IPS-20b (cell line): Measurements from ENCODE around the gene TNFAIP2.
"Not testable (repeated sequence)": the region's sequence is repeated elsewhere in the genome, so short reads cannot be mapped to it uniquely, and the experiment has no call there.

Experiments used
- H3K27ac ChIP-seq: one replicate; pipeline ENCODE4 v1.5.1; 2013; ENCODE audit warnings: low read length
- H3K27me3 ChIP-seq: 2 replicates; pipeline ENCODE4 v1.6.1; 2013; ENCODE audit warnings: mild to moderate bottlenecking, low read length, inconsistent platforms; ENCODE audit not compliant: insufficient read depth
- H3K36me3 ChIP-seq: 2 replicates; pipeline ENCODE4 v1.6.1; 2013; ENCODE audit warnings: low read depth, mild to moderate bottlenecking, inconsistent platforms, low read length, moderate library complexity; ENCODE audit not compliant: insufficient read depth
- H3K4me1 ChIP-seq: 2 replicates; pipeline ENCODE4 v1.6.1; 2013; ENCODE audit warnings: mild to moderate bottlenecking, control low read depth, inconsistent platforms, low read length, moderate library complexity; ENCODE audit not compliant: insufficient read depth
- H3K4me3 ChIP-seq: 2 replicates; pipeline ENCODE4 v1.5.1; 2013; ENCODE audit warnings: mild to moderate bottlenecking, low read length, inconsistent platforms
- H3K9ac ChIP-seq: 2 replicates; pipeline ENCODE4 v1.6.1; 2013; ENCODE audit warnings: low read depth, mild to moderate bottlenecking, inconsistent platforms, low read length, moderate library complexity
- H3K9me3 ChIP-seq: 2 replicates; pipeline ENCODE4 v1.6.1; 2013; ENCODE audit warnings: mild to moderate bottlenecking, low read depth, low read length, inconsistent platforms; ENCODE audit not compliant: insufficient read depth

TNFAIP2 gene

GRCh38 chr14:103112400-103113243, 10.6 kb upstream of the TNFAIP2 start:
- Histone ChIP-seq H3K27me3 (peaks cover 23% of the 10 kb centered on the region; the same call in 1 of the 2 replicates), H3K9me3 (no peaks in the 10 kb centered on the region), H3K27ac (no peak overlapping the region), H3K9ac (no peak overlapping the region), H3K4me1 (peaks cover 26% of the 10 kb centered on the region; the same call in 1 of the 2 replicates), H3K36me3 (no peaks in the 10 kb centered on the region), H3K4me3 (no peak overlapping the region)

DNA sequence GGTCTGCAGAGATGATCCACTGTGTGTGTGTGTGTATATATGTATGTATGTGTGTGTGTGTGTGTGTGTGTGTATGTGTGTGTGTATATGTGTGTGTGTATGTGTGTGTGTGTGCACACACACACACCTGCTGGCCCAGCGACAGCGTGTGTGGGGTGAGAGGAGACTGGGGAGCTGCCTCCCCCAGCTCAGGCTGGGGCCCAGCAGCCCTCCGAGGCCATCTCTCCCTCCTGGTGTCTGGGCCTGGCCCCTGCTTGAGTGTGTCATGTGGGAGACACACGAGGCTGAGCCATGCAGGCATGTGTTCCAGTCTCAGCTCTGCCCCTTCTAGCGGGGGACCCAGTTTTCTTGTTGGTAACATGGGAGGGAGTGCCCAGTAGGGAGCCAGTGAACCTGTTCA, 10.0 kb upstream of the TNFAIP2 start:
- Histone ChIP-seq H3K4me1 (peaks cover 22% of the 10 kb centered on the region; the same call in 1 of the 2 replicates), H3K9ac (no peak overlapping the region), H3K4me3 (no peak overlapping the region), H3K9me3 (no peaks in the 10 kb centered on the region), H3K27me3 (peaks cover 22% of the 10 kb centered on the region; the same call in 1 of the 2 replicates), H3K27ac (no peak overlapping the region), H3K36me3 (no peaks in the 10 kb centered on the region)

- peaks cover 17% of the 10 kb centered on the region; the same call in 1 of the 2 replicates for H3K4me1 ChIP-seq
- H3K4me3 ChIP-seq = no peak overlapping the region
- H3K9me3 ChIP-seq = no peaks in the 10 kb centered on the region
- peaks cover 18% of the 10 kb centered on the region; the same call in 1 of the 2 replicates for H3K27me3 ChIP-seq
- no peak overlapping the region for H3K9ac ChIP-seq
- H3K36me3 ChIP-seq = no peaks in the 10 kb centered on the region
- H3K27ac ChIP-seq = no peak overlapping the region
These were observed 9.5 kb upstream of the TNFAIP2 start for GRCh38 chr14:103113774-103114173.

GRCh38 chr14:103115086-103115679, 8.1 kb upstream of the TNFAIP2 start:
- Histone ChIP-seq H3K4me1 (peaks cover 15% of the 10 kb centered on the region; the same call in 1 of the 2 replicates), H3K27me3 (peaks cover 12% of the 10 kb centered on the region; the same call in 1 of the 2 replicates)
- H3K9me3 ChIP-seq, H3K36me3 ChIP-seq, H3K9ac ChIP-seq, H3K27ac ChIP-seq, H3K4me3 ChIP-seq: not testable (repeated sequence)

DNA sequence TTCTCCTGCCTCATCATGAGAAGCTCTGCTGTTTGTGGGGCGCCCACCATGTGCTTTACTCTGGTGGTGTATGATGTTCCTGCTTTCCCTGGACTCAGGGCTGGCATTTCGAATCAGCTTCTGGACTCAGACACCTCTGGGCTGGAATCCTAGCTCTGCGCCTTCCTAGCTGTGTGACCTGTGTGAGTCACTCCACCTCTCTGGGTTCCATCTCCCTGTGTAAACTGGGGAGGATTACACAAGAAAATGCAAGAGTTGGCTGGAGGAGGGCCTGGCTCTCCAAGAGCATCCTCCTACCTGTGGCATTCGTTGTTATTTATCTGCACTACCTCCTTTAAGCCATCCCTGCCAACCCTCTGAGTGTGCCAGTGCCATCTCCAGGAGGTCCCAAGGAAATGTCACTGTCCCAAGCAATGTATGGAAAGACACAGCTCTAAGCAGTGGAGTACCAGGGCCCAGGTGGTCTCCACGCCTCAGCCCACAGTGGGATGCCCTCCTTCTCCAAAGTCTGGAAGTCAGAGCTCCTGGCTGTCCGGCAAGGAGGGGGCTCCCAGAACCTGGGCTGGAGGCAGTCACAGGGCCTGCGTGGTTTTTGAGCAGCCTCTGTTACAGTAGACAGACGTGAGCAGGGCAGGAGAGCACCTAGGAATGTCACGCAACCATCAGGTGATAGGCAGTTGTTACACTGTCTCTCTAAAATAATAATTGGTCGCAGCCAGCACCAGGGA, 7.3 kb upstream of the TNFAIP2 start:
- no peaks in the 10 kb centered on the region for H3K9me3 ChIP-seq
- H3K27ac ChIP-seq = no peak overlapping the region
- H3K36me3 ChIP-seq = no peaks in the 10 kb centered on the region
- H3K9ac ChIP-seq = no peak overlapping the region
- peaks cover 8% of the 10 kb centered on the region for H3K27me3 ChIP-seq
- no peak overlapping the region for H3K4me3 ChIP-seq
- H3K4me1 ChIP-seq = peaks cover 7% of the 10 kb centered on the region; the same call in 1 of the 2 replicates

DNA sequence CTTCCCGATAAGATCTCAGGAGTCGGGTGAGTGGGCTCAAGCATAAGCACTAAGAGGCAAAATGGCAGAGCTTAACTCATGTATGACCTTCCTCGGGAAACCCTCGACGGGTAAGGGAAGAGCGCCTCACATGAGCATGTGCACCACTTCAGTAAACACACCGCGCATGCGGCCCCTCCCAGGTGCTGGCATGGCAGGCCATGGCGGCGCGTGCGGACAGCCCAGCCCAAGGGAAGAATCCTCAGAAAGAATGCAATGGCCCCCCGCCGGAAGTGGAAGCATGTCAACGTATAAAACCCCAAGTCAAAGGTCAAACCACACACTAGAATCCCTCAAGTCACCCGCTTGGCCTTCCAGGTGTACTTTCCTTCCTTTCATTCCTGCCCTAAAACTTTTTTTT, 6.6 kb upstream of the TNFAIP2 start:
- no peaks in the 10 kb centered on the region for H3K9me3 ChIP-seq
- H3K9ac ChIP-seq = no peak overlapping the region
- H3K4me1 ChIP-seq = 0 out of 2 replicates have a peak, but pooled peaks cover 7% of the 10 kb centered on the region
- H3K27ac ChIP-seq = no peak overlapping the region
- no peak overlapping the region for H3K4me3 ChIP-seq
- H3K36me3 ChIP-seq = no peaks in the 10 kb centered on the region
- H3K27me3 ChIP-seq = peaks cover 10% of the 10 kb centered on the region

GRCh38 chr14:103117499-103117898, 5.8 kb upstream of the TNFAIP2 start:
- H3K4me3 ChIP-seq, H3K36me3 ChIP-seq, H3K9ac ChIP-seq, H3K27ac ChIP-seq, H3K4me1 ChIP-seq, H3K9me3 ChIP-seq: not testable (repeated sequence)
- peaks cover 17% of the 10 kb centered on the region for H3K27me3 ChIP-seq

DNA sequence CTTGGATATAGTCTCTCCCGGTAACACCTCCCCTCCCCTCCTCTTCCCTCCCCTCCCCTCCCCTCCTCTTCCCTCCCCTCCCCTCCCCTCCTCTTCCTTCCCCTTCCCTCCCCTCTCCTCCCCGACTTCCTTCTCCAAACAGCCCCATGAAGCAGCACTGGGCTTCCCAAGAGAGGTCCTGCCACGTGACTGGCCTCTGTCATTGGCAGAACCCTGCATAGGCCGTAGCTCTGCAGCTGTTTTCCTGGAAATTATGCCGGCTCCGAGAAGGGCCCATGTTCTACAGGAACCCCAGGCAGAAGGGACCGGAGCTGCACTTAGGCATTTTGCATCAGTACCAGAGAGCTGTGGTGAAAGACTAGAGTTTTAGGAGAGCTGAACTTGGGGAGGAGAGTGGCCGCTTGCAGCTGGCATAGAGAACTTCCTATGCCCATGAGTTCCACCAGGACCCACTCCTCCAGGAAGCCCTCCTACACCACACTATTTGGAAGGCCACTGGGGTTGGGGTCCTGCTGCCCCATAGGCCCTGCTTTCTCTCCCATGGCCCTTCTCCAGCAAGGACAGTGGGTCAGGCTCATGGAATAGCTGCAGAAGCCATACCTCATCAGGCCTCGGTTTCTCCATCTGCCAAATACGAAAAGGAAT, 5.1 kb upstream of the TNFAIP2 start:
- Histone ChIP-seq H3K36me3 (no peaks in the 10 kb centered on the region), H3K27ac (no peak overlapping the region), H3K9me3 (no peaks in the 10 kb centered on the region), H3K4me3 (no peak overlapping the region), H3K9ac (no peak overlapping the region), H3K27me3 (peaks cover 23% of the 10 kb centered on the region), H3K4me1 (peaks cover 4% of the 10 kb centered on the region; the same call in 1 of the 2 replicates)

- no peak overlapping the region for H3K27ac ChIP-seq
- H3K4me3 ChIP-seq = no peak overlapping the region
- peaks cover 29% of the 10 kb centered on the region for H3K27me3 ChIP-seq
- no peaks in the 10 kb centered on the region for H3K9me3 ChIP-seq
- H3K9ac ChIP-seq = no peak overlapping the region
- H3K4me1 ChIP-seq = peaks cover 4% of the 10 kb centered on the region; the same call in 1 of the 2 replicates
- H3K36me3 ChIP-seq = no peaks in the 10 kb centered on the region
These were observed 4.4 kb upstream of the TNFAIP2 start for GRCh38 chr14:103118663-103119404.

DNA sequence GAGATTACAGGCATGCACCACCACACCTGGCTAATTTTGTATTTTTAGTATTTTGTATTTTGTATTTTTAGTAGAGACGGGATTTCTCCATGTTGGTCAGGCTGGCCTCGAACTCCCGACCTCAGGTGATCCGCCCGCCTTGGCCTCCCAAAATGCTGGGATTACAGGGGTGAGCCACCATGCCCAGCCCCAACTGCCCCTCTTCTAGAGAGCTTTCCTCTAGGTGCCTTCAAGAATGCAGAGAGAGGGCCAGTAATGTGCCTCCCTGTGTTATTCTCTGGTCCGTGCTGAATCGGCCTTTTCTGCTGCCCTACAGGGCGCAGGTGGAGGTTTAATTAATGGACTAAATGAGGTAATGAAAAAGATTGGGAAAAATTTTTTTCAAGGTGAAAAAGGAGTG, 3.7 kb upstream of the TNFAIP2 start:
- H3K9ac ChIP-seq, H3K4me3 ChIP-seq, H3K4me1 ChIP-seq, H3K36me3 ChIP-seq, H3K9me3 ChIP-seq, H3K27ac ChIP-seq: not testable (repeated sequence)
- peaks cover 36% of the 10 kb centered on the region for H3K27me3 ChIP-seq
